ENCODE data around the gene PNMT.

PNMT gene

DNA sequence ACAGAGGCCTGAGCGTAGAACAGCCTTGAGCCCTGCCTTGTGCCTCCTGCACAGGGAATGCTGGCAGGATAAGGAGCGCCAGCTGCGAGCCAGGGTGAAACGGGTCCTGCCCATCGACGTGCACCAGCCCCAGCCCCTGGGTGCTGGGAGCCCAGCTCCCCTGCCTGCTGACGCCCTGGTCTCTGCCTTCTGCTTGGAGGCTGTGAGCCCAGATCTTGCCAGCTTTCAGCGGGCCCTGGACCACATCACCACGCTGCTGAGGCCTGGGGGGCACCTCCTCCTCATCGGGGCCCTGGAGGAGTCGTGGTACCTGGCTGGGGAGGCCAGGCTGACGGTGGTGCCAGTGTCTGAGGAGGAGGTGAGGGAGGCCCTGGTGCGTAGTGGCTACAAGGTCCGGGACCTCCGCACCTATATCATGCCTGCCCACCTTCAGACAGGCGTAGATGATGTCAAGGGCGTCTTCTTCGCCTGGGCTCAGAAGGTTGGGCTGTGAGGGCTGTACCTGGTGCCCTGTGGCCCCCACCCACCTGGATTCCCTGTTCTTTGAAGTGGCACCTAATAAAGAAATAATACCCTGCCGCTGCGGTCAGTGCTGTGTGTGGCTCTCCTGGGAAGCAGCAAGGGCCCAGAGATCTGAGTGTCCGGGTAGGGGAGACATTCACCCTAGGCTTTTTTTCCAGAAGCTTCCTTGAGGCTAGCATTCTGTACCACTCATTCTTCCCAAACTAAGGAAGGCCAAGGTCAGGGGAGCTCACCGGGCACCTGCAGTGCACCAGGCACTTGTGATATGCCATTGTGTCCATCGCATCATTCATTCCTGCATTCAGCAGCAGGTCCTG is 1.9 kb downstream of the PNMT start:
- no peak for DNase-seq (ENCODE audit: low spot score)

DNA sequence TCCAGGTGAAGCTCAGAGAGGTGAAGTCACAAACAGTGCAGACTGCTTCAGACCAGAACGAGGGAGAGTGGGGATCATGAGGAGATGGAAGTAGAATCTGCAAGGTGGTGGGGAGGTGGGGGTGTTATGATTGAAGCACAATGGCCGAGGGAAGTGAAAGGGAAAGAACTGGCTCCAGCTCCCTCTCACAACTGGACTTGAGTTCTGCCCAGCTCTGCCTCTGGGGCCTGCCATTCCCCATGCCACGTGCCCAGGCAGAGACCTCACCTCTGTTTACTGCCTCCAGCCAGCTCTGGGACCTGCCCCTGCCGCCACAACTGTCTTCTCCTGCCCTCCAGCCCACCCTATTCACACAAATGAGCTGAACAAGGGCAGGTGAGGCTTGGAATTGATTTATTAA is 2.5 kb downstream of the PNMT start:
- no peak for DNase-seq (ENCODE audit: low spot score)

DNA sequence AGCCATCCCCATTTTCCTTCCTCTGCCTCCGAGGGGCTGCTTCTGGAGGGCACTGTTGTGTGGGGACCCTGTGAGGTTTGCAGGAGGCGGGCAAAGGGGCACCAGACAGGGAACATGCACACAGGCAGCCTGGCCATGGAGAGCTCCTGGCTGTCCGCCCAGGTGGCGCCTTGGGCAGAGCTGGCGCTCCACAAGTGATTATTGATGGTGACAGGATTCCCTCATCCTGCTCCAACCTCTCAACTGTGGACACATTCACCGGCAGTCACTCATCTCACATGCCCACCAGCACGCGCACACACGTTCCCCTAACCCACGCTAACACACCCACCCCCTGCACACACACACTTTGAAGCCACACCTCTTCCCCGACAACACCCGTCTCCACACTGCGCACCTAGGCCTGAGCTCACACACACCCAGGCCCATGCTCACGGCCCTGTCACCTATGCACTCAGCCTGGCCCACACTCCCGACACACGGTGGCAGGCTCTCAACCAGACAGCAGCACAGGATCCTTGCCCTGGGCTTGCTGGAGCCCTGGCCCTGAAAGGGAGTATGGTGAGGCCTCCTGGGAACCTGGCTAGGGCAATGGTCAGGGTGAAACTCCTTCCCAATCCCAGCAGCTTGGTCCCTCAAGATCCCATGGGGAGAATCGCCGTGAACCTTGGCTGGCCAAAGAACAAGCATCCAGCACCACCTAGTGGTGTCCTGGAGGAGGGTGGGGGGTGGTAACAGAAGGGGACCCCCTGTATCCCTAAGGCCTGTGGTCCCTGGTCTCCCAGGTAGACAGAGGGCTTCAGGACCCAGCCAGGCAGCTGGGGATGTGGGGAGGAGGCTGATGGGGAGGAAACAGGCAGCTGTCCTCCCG is 3.6 kb downstream of the PNMT start:
- DNase-seq (ENCODE audit: low spot score): peak; percentile 74

DNA sequence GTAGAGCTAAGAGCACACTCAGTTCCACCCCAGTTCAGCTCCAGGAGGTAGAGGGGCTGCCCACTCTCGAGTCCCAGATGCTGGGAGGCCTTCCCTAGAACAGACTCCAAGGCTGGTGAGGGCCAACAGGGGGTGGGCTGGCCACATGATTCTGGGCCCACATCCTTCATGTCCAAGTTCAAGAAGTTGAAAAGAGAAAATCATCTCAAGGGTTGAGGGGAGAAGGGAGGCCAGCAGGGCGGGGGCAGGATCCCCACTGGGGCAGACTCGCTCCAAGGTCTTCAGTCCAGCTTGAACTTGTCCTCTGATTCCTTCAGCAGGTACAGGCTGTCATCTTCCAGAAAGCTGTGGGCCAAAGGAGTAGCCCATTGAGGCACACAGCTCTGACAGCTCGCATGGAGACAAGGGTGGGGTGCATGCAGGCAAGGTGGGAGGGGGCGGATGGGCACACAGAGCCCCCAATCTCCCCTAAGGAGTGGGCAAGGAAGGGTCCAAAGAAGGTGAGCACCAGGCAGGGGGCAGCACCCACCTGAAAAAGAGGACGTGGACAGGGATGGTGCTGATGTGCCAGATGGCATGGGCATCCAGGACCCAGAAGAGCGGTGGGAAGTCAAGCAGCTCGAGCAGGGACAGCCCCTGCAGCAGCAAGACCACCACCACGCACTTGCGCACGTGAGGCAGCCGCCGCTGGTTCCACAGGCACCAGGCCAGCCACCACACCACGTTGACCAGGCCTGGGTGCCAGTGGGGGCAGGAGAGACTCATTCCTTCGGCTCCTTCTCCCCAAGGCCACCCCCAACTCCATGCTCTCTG is 4.5 kb downstream of the PNMT start:
- DNase-seq (ENCODE audit: low spot score): no peak

- DNase-seq (ENCODE audit: low spot score): no peak
Observed at GRCh38 chr17:39673335-39674081, 5.3 kb downstream of the PNMT start.

DNA sequence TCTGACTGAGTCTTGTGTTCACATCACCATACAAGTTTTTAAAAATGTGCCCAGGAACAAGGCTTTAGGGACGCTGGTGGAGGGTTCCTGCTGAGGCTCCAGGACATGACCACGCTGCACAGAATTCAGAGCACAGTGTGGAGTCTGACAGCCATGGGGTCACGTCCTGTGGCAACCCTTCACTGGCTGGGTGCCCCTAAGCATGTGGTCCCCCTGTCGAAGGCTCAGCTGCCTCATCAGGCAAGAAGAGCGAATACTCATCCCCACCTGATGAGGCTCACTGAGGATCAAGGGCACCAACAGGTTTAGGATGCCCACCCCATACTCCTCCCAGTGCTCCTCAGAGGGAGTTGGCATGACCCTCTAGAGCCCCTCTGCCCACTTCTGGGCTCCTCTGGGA is 5.9 kb downstream of the PNMT start:
- DNase-seq (ENCODE audit: low spot score): no peak

GRCh38 chr17:39674702-39675389 is 6.6 kb downstream of the PNMT start:
- DNase-seq (ENCODE audit: low spot score): no peak

GRCh38 chr17:39675390-39676082 is 7.3 kb downstream of the PNMT start:
- DNase-seq (ENCODE audit: low spot score): no peak

DNA sequence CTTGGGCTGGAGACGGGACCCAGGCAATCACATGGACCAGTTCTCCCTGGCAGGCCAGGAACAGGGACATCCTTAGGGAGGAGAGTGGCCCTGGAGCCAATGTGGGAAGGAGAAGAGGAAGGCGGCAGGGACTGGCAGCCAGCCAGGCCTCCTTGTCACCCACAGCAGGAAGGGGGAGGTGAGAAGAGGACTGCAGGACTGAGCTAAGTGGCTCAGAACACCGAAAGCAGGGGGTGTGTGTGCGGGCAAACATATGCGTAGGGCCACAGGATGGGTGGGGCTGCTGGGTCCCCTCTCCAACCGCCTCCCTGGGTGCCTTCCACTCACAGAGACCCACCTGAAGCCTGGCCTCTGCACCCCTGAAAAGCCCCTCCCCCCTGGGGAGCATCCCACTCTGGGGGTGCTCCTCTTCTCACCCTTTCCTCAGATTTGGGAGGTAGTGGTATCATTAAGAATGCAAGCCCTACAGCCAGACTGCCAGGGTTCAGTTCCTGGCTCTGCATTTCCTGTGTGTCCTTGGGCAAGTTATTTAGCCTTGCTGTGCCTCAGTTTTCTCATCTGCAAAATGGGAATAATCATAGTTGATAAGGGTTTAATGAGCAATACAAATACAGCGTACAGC is 8.1 kb downstream of the PNMT start:
- no peak for DNase-seq (ENCODE audit: low spot score)

- no peak for DNase-seq (ENCODE audit: low spot score)
Observed at GRCh38 chr17:39677072-39677471, 8.8 kb downstream of the PNMT start.

DNA sequence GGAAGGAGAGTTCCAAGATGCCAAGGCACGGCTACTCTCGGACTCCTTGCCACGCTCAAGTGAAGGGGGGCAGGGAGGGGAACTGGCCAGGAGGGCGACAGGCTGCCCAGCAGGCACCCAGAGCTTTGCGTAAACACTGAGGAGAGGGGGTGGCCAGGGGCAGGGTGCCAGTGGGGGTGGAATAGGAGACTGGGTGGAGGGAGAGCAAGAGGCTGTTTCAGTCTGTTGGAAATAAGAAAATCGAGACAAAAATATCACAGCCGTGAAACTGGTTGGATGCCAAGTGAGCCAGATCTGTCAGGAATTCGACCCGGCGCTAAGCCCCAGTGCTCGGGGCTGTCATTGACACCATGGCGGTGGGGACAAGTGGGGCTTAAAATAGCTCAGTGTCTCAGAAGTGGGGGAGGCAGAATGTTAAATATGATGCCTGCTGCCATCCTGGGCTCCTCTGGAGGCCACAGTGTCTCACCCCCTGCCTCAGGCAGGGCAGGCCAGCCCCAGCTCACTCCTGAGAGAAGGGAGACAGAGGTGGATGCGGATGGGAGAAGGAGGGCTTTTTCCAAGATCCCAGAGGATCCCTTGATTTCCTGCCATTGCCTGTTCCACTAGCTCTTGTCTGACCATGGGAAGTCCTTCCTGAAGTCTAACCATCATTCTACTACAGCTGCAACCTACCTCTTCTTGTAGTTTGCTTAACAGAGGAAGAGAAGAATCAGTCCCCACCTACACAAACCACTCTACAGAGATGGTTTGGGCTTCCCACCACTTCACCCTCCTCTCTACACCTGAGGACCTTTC is 9.5 kb downstream of the PNMT start:
- DNase-seq (ENCODE audit: low spot score): no peak

GRCh38 chr17:39678340-39679116 is 10.3 kb downstream of the PNMT start:
- DNase-seq (ENCODE audit: low spot score): no peak

DNA sequence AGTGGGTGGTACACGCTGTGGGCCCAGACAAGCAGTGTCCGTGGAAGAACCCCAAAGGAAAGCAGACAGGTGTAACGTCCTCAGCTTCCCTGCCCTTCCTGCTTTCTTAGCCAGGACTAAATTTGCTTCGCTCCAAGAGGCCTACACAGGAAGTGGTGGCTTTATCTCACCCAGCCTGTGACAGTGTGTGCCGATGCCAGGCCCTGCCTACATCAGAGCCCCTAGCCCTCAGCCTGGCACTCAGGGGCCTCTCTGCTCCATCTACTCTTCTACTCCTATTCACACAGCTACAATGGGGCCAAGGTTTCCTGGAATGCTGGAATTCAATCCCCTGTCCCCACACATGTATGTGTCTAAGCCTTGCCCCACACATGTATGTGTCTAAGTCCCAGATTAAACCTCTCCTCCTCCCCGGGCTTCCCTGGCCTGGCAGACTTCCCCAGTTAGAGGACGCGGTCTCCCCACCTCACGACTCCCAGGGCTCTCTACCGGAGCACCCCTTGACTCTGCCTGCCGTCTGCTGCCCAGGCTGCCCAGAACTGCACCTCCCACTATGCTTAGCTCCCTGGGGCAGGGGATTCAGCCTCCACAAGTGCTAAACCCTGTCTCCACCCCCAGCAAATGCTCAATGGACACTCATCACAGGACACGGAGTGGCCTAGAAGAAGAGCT is 11.4 kb downstream of the PNMT start:
- DNase-seq (ENCODE audit: low spot score): no peak

DNA sequence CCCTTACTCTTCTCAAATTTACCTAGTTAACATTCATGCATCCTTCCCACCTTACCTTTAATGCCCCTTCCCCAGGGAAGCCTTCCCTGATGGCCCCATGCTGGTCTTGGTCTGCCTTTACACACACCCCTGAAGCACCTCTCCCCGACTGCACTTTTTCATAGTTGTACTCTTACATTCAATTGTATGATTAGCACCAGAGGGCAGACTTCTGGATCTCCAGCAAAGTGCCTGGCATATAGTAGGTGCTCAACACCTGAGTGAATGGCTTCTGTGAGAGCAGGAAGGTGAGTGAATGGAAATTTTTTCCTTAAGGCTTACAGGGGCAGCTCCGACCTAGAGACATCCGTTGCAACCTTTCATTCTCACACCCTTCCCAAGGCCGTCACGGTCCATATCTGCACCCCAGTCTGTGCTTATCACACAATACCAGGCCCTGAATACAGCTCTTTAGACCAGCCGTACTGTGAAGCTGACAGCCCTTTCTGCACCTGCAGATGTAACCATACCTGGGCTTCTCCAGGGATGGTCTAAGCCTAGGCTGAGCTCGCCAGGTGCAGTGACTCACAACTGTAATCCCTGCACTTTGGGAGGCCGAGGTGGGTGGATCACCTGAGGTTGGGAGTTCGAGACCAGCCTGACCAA is 15.2 kb downstream of the PNMT start:
- DNase-seq (ENCODE audit: low spot score): no peak

- no peak for DNase-seq (ENCODE audit: low spot score)
Observed at GRCh38 chr17:39684369-39685192, 16.3 kb downstream of the PNMT start.

GRCh38 chr17:39687101-39687545 is 18.9 kb downstream of the PNMT start:
- no peak for DNase-seq (ENCODE audit: low spot score)
